Measurements from ENCODE around the gene FETUB.

Gene FETUB, protein sequence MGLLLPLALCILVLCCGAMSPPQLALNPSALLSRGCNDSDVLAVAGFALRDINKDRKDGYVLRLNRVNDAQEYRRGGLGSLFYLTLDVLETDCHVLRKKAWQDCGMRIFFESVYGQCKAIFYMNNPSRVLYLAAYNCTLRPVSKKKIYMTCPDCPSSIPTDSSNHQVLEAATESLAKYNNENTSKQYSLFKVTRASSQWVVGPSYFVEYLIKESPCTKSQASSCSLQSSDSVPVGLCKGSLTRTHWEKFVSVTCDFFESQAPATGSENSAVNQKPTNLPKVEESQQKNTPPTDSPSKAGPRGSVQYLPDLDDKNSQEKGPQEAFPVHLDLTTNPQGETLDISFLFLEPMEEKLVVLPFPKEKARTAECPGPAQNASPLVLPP

DNA sequence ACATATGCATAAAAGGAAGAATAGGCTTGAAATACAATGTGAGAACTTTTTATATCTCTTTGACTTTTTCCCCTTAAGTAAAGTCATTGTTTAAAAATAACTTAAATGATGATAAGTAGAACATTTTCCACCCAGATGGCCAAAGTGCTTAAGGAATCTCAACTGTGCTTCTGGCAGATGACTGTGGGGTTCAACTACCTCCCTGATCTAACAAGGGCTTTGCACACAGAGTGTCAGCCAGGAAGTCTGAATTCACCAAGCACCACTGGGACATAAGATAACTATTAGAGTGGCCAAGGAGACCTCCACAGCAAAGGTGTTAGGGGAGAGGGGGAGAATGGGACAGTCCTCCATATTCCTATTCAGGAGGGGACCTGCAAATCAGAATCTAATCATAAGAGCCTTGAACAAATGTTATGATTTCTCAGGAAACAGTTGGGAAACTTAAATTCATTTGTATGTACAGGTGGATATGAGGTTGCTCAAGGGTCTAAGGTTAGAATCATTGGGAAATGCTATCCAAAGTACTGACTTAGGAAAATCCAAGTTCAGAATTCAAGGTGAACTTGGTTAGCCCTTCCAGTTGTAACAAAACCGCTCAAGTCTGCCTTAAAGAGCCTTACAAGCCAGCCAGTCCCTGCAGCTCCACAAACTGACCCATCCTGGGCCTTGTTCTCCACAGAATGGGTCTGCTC is at the start of gene FETUB:
Gene FETUB (plus strand): TSS at position 622 of the 695 bp plus-strand sequence. CDS start 62 bp downstream, at position 684.
- TF ChIP-seq Cebpa-rat (IDR thresholded peaks at IDR 0.05): no peak
- Histone ChIP-seq H3K4me1 (0 out of 2 replicates have a peak, but pooled peaks cover 6% of the 10 kb centered on the region), H3K9me3 (no peaks in the 10 kb centered on the region), H3K27me3 (no peaks in the 10 kb centered on the region), H4K20me1 (no peaks in the 10 kb centered on the region), H3K36me3 (no peaks in the 10 kb centered on the region), H3K27ac (no peak within 1 kb of the TSS), H3K4me2 (no peak within 1 kb of the TSS), H3K4me3 (no peak within 1 kb of the TSS), H3K9ac (no peak within 1 kb of the TSS)

DNA sequence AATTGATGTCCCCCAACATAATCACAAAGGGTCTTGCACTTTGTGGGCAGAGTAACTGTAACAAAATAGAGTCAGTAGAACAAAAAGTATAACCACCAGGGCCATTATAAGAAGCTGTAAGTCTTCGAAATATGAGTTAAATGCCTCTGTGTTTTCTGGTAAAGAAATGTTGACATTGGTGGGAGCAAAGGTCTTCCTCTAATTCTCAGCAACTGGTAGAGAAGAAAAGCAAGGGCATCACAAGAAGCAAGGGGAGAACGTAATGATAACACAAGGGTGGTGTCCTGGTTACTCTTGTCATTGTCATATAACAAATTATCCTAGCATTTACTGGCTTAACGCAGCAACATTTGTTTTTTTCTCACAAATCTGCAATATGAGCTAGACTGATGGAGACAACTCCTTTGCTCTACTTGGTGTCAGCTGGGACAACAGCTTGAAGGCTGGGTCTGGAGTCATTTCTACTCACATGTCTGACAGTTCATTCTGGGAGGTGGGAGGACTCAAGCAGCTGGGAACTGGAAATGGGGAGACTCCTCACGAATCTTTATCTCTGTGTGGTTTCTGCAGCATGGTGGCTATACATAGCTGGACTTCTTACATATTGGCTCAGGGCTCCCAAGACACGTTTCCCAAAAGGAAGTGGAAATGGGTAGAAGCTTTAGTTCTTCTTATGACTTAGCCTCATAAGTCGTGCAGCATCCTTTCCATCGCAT is 49.5 kb upstream of the FETUB start:
- no peak overlapping the region for H3K9ac ChIP-seq
- no peaks in the 10 kb centered on the region for H4K20me1 ChIP-seq
- no peaks in the 10 kb centered on the region for H3K27me3 ChIP-seq
- no peak overlapping the region for H3K4me3 ChIP-seq
- H3K4me2 ChIP-seq: no peak overlapping the region
- no peak overlapping the region for H3K27ac ChIP-seq
- H3K36me3 ChIP-seq: peaks cover 8% of the 10 kb centered on the region
- no peaks in the 10 kb centered on the region for H3K9me3 ChIP-seq
- H3K4me1 ChIP-seq: no peaks in the 10 kb centered on the region
- no peak for TF ChIP-seq Cebpa-rat (IDR thresholded peaks at IDR 0.05)

DNA sequence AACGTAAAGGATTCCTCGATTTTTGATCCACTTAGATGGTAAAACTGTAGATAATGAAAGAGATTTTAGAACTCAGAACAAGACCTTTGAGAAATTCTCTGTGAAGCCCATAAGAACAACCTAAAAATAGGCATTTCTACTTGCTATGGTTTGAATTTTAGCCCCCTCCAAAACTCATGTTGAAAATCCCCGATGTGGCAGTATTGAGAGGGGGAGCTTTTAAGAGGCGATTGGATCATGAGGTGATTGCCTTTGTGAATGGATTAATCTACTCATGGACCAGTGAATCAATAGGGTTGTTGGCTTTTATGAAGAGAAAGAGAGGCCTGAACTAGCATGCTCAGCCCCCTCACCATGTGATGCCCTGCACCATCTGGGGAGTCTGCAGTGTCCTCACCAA is 47.5 kb upstream of the FETUB start:
- Histone ChIP-seq H3K36me3 (no peaks in the 10 kb centered on the region), H3K4me3 (no peak overlapping the region), H3K4me1 (no peaks in the 10 kb centered on the region), H4K20me1 (no peaks in the 10 kb centered on the region), H3K9ac (no peak overlapping the region), H3K4me2 (no peak overlapping the region), H3K9me3 (no peaks in the 10 kb centered on the region), H3K27ac (no peak overlapping the region), H3K27me3 (no peaks in the 10 kb centered on the region)
- TF ChIP-seq Cebpa-rat (IDR thresholded peaks at IDR 0.05): no peak

DNA sequence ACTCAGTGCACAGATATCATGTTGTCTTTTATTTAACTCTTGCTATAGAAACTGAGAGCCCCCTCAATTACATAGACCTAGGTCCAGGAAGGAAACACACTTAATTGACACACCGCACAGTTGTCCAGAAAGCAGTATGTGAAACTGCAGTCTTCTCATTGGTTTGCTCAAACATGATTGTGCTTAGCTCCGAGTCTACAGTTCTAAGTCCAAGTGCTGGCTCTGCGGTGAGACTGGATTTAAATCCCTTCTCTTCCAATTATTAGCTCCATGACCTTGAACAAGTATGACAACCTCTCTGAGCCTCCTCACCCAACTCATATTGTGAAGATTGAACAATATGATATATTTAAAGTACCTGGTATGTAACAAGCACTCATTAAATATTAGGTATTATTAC is 46.3 kb upstream of the FETUB start:
- no peak overlapping the region for H3K4me3 ChIP-seq
- H3K4me2 ChIP-seq: no peak overlapping the region
- H4K20me1 ChIP-seq: no peaks in the 10 kb centered on the region
- TF ChIP-seq Cebpa-rat (IDR thresholded peaks at IDR 0.05): no peak
- H3K9me3 ChIP-seq: no peaks in the 10 kb centered on the region
- H3K27ac ChIP-seq: no peak overlapping the region
- no peaks in the 10 kb centered on the region for H3K36me3 ChIP-seq
- no peak overlapping the region for H3K9ac ChIP-seq
- no peaks in the 10 kb centered on the region for H3K4me1 ChIP-seq
- H3K27me3 ChIP-seq: no peaks in the 10 kb centered on the region

DNA sequence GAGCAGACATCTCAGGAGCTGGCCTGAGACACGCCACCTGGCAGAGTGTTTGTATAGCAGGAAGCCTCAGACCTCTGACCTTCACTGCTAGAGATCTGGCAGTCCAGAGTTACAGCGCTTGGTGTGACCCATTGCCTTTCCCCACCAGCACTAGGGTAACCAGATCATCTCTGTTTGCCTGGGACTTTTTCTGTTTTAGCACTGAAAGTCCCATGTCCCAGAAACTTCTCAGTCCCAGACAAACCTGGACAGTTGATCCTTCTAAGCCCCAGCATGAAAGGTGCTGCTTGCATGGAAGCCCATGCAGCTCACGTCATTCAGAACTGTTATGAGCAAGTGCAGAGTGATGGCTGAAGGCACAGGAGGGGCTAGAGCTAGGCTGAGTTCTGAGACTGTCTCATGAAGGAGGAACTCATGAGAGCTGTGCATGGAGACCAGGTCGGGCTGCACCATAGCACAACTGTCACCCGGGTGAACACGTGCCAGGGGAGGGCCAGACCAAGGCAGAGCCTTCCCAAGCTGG is 45.5 kb upstream of the FETUB start:
- TF ChIP-seq Cebpa-rat (IDR thresholded peaks at IDR 0.05): no peak
- no peaks in the 10 kb centered on the region for H3K27me3 ChIP-seq

DNA sequence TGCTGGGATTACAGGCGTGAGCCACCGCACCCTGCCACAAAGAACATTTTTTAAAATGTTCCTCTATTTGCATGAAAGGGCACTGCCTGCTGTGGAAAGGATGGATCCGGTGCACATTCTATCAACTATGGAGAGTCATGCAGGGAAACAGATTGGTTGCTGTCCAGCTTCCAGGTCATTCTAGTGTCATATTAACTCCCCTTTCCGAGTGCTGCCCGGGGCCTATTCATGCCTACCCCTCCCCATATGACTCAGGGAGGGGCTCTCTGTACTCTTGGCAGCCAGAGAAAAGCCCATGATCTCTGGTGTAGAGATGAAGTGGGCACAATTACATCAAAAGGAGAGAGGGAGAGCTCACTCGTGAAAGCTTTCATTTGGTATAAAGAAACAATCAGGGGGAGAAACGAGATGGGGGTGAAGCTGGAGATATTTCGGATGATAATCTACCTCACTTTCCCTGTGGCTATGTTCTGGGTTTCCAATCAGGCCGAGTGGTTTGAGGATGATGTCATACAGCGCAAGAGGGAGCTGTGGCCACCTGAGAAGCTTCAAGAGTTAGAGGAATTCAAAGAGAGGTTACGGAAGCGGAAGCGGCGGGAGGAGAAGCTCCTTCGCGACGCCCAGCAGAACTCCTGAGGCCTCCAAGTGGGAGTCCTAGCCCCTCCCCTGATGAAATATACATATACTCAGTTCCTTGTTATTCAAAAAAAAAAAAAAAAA is 43.5 kb upstream of the FETUB start:
- Histone ChIP-seq H3K27ac (no peak overlapping the region), H3K4me2 (no peak overlapping the region), H4K20me1 (no peaks in the 10 kb centered on the region), H3K9me3 (no peaks in the 10 kb centered on the region), H3K4me3 (no peak overlapping the region), H3K4me1 (no peaks in the 10 kb centered on the region), H3K27me3 (no peaks in the 10 kb centered on the region), H3K36me3 (no peaks in the 10 kb centered on the region), H3K9ac (no peak overlapping the region)
- no peak for TF ChIP-seq Cebpa-rat (IDR thresholded peaks at IDR 0.05)

More for the DNA sequence above, 45.5 kb upstream of the FETUB start:
- no peaks in the 10 kb centered on the region for H3K9me3 ChIP-seq
- H3K4me3 ChIP-seq: no peak overlapping the region
- no peak overlapping the region for H3K9ac ChIP-seq
- no peaks in the 10 kb centered on the region for H3K4me1 ChIP-seq
- no peaks in the 10 kb centered on the region for H4K20me1 ChIP-seq
- no peaks in the 10 kb centered on the region for H3K36me3 ChIP-seq
- H3K27ac ChIP-seq: no peak overlapping the region
- H3K4me2 ChIP-seq: no peak overlapping the region

DNA sequence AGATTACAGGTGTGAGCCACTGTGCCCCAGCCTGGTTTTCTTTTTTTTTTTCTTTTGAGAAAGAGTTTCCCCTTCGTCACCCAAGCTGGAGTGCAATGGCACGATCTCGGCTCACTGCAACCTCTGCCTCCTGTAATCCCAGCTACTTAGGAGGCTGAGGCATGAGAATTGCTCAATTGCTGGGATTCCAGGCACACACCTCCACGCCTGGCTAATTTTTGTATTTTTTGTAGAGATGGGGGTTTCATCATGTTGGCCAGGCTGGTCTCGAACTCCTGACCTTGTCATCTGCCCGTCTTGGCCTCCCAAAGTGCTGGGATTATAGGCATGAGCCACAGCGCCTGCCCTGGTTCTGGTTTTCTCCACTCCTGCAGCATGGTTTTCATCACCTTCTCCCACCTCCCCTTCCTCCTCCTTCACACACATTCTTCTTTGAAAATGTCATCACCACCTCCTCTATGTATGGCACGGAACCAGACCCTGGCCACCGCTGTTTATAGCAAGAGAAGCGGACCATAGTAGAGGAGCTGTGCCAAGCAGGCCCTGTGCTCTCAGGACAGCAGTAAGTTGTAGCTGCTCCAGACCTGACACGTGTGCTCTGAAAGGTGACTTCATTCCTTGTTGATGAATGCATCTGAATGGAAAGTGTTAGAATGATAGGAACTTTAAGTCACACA is 42.0 kb upstream of the FETUB start:
- Histone ChIP-seq H3K36me3 (no peaks in the 10 kb centered on the region), H3K27ac (no peak overlapping the region), H3K4me3 (no peak overlapping the region), H3K9ac (no peak overlapping the region), H3K4me1 (no peaks in the 10 kb centered on the region), H3K9me3 (no peaks in the 10 kb centered on the region), H3K27me3 (no peaks in the 10 kb centered on the region), H3K4me2 (no peak overlapping the region), H4K20me1 (no peaks in the 10 kb centered on the region)
- no peak for TF ChIP-seq Cebpa-rat (IDR thresholded peaks at IDR 0.05)

DNA sequence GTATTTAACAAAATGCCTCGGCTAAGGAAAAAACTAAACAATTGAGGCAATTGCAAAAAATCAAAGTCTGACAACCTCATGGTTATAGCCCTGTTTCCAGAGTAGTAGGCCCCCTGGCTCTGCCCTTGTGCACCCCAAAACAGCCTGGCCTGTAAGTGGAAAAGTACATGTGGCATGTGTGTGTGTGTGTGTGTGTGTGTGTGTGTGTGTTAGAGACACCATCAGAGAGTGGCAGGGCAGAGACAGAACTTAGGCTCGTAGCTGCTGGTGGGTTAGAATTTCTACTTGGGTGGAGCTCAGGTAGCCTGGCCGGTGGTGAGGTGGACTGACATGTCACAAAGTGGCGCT is 41.4 kb upstream of the FETUB start:
- Histone ChIP-seq H3K36me3 (no peaks in the 10 kb centered on the region), H4K20me1 (no peaks in the 10 kb centered on the region), H3K27me3 (no peaks in the 10 kb centered on the region), H3K9me3 (no peaks in the 10 kb centered on the region), H3K4me3 (no peak overlapping the region), H3K27ac (no peak overlapping the region), H3K4me2 (no peak overlapping the region), H3K9ac (no peak overlapping the region), H3K4me1 (no peaks in the 10 kb centered on the region)
- no peak for TF ChIP-seq Cebpa-rat (IDR thresholded peaks at IDR 0.05)

Data from BLaER1 (cell line).